HG03571 (cell line): Measurements from ENCODE around the gene TRIM32.
"Not testable (repeated sequence)": the region's sequence is repeated elsewhere in the genome, so short reads cannot be mapped to it uniquely, and the experiment has no call there.

Source experiments
- ATAC-seq: cut with Tn5 transposase; IDR thresholded peaks from one replicate; pipeline ENCODE4 v1.9.1; 2021; ENCODE audit not compliant: unreplicated experiment

TRIM32 gene

GRCh38 chr9:116673375-116673774 is 13.7 kb upstream of the TRIM32 start:
- ATAC-seq = no peak

- no peak for ATAC-seq
Observed at GRCh38 chr9:116674210-116674980, 12.7 kb upstream of the TRIM32 start.

DNA sequence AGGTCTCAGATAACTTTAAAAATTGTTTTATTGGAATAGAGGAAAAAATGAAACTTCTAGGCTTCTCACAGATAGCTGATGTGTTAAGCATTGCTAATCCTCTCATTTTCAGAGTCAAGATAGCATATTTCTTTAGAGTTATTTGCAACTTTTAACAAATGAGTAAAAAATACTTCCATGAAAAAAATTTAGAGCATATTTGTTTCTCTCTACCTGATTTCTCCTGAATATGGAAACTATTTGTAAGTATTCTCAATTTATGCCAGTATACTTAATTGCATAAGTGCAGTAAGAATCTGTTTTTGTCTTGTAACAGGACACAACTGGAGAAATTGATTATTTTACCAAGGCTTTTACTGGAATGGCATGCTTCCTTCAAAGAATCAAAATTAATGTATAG is 3.6 kb upstream of the TRIM32 start:
- ATAC-seq = no peak

GRCh38 chr9:116685166-116685565 is 1.9 kb upstream of the TRIM32 start:
- ATAC-seq = no peak

DNA sequence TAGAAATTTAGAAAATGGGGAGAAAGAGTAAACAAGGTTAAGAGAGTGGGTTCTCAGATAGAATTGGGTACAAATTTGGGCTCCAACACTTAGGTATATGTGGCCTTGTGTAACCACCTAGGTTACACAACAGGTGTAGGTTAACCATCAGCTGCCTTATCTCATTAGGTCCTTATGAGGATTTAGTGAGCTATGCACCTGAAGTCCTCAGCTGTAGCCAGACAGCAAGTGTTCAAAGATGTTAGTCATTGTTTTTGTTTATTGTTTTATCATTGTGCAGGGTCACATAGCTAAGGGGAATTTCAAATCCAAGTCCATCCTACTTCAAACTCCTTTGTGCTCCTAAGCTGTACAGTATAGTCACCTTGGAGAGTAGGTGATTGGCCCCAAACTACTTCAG is 970 bp upstream of the TRIM32 start:
- ATAC-seq = no peak

DNA sequence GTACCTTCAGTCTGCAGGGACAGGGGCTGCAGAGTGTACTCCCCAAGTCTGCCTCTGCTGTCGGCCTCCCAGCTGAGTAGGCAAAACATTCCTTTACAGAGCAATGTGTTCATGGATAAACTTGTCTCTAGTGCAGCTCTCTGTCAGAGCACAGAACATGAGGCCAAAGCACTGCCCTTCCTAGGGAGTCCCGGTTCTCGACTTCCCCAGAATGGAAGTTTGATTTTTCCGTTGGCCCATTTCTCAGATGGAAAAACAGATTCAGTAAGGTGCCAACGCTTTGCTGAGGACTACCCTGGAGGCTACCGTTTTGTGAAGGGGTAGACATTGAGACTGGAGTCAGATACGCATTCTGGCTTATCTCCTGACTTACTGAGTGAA is 422 bp upstream of the TRIM32 start:
- peak; percentile 33 for ATAC-seq

GRCh38 chr9:116687754-116688135 is 640 bp downstream of the TRIM32 start:
- ATAC-seq = no peak

GRCh38 chr9:116688806-116689485 is 1.8 kb downstream of the TRIM32 start:
- ATAC-seq = no peak

GRCh38 chr9:116689486-116690032 is 2.5 kb downstream of the TRIM32 start:
- no peak for ATAC-seq

GRCh38 chr9:116690805-116691204 is 3.7 kb downstream of the TRIM32 start:
- ATAC-seq = not testable (repeated sequence)

DNA sequence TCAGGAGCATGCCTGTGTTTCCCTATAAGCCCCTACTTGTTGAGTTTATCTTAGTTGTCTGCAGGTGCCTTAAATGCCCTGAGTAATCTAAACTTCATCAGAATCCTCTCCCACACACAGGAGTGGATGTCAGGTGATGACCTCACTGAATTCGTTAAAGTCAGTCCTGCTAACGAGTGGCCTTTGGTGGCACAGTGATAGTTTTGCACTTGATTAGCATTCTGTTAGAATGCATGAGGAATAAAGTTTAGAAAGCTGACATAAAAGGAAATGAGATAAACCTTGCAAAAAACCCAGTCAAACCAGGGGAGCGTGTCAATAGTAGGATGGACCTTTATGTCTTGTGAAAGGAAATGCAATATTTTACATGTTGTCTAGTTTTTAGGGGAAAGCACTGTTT is 4.5 kb downstream of the TRIM32 start:
- no peak for ATAC-seq

GRCh38 chr9:116692616-116693015 is 5.5 kb downstream of the TRIM32 start:
- ATAC-seq = no peak

DNA sequence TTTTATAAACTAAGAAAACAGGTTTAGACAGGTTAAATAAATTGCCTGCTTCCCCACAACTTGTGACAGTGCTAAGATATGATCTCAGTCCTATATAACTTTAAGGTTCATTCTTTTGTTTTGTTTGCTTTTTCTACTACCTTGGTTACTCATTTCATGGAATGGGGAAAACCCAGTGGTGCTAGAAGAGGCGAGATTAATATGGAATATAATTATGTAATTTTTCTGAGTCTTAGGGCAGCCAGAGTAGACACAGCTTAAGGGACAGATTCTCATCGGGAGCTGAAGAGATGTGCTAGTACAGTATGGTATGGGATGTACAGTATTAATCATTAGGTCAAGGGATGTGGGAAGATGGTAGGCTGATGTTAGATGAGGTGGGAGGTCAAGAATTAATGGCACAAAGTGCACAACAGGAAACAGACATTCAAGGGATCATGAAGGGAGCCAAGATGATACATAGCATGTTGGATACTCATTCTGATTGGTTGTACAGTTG is 6.2 kb downstream of the TRIM32 start:
- ATAC-seq = no peak

DNA sequence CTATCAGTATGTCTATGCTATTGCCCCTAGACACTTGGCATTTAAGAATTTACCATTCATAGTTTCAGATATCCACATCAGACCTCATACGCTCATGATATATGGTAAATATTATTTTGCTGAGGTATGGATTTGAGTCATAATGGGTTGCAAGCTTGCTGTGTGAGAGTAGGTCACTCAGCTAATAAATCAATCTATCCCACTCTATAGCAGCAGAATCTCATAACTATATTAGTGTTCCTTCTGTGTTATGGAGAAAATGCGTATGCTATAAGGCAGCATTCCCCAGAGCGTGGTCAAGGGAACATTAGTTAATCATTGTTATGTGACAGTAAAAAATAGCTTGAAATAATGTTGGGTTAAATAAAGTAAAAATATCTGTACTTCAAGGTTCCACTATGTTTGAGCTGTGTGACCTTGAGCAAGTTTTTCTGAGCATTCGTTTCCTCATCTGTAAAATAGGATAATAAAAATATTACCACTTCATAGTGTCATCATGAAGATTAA is 7.7 kb downstream of the TRIM32 start:
- ATAC-seq = no peak

GRCh38 chr9:116695438-116695837 is 8.3 kb downstream of the TRIM32 start:
- ATAC-seq = no peak

DNA sequence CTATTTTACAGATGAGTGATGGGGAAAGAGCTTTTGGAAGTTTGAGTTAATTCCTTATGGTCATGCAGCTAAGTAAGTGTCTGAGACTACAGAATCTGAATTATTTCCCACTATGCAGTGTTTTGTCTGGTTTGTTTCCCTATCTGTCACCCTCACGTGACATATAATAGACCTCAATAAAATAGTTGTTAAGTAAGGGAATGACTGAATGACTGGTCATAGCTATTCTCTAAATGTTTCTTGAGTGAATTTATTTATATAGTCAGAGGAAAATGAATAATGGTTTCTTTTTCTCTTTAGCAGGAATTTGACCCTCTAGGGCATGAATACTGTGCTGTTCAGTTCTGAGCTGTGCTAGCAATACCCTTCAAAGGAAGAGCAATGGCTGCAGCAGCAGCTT is 10.3 kb downstream of the TRIM32 start:
- no peak for ATAC-seq

- no peak for ATAC-seq
Observed at GRCh38 chr9:116697887-116698286, 10.8 kb downstream of the TRIM32 start.

DNA sequence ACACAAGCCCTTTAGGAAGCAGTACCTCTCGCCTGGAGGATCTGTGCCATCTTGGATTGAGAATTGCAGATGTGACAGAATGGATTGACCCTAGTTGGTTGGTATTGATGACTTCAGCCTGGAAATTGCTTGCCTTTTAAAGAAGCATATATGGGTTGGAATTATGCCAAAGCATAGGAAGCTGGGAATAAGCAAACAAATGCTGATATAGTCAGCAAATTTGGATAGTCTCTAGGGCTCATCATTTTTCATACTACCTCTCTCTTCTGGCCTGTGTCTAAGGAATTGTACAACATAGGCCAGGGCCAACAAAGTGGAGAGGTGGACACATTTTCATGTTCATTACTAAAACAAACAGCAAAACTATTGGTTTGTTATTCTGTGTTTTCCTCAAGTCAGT is 13.2 kb downstream of the TRIM32 start:
- ATAC-seq = no peak

- no peak for ATAC-seq
Observed at GRCh38 chr9:116700882-116701865, 14.1 kb downstream of the TRIM32 start.

DNA sequence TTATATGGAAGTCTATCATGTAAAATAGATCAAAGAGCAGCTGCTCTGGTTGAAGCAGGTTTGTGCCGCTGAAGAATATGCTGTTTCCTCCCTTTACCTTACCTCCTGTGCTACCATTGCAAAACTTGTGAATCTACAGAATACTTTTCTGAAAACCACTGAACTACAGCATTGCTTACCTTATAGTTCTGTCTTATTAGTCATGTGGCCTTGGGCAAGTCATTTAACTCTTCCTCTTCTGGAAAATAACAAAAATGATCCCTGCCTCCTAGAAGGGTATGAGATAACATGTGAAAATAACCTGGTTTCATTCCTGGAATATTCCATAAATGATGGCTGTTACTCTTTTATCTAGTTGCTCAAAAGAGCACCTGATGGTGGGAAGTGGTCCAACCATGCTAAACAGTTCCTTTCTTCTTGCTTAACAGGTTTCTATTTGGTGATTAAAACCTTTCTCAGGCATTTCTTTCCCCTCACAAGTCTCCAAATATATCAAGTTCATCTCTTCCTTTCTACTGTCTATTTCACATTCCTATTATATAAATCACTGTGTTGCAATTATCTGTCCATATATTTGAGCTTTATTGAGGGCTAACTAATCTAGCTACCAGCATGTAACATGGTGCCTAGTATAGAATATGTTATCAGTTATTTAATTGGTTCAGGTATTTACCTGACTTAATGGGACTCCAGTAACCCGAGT is 15.0 kb downstream of the TRIM32 start:
- no peak for ATAC-seq
